OCI-LY1 (cell line): ENCODE data around the gene KCNK7.

Experiments
- CTCF ChIP-seq: fragments of 200-600 bp; sonication (generic), shearing (Covaris generic); IDR thresholded peaks from 2 replicates; pipeline ENCODE4 v1.5.1; 2017; ENCODE audit warnings: mild to moderate bottlenecking, antibody characterized with exemption, low read length, moderate library complexity, mixed read lengths
- EZH2 ChIP-seq: fragments of 200-600 bp; sonication (generic), shearing (Covaris generic); IDR thresholded peaks from 2 replicates; pipeline ENCODE4 v1.8.0; 2017; ENCODE audit warnings: borderline replicate concordance, mixed run types, mild to moderate bottlenecking, antibody characterized with exemption, low read length, moderate library complexity, mixed read lengths

GRCh38 chr11:65572356-65573051 is 23.1 kb downstream of the KCNK7 start, which contains the start of gene FAM89B:
- no peak for TF ChIP-seq CTCF
- TF ChIP-seq EZH2: no peak
